HG03460 (cell line): Measurements from ENCODE around the gene NPTX2.

ENCODE experiments used
- ATAC-seq: cut with Tn5 transposase; IDR thresholded peaks from one replicate; pipeline ENCODE4 v1.9.1; 2021; ENCODE audit not compliant: unreplicated experiment

The NPTX2 gene

DNA sequence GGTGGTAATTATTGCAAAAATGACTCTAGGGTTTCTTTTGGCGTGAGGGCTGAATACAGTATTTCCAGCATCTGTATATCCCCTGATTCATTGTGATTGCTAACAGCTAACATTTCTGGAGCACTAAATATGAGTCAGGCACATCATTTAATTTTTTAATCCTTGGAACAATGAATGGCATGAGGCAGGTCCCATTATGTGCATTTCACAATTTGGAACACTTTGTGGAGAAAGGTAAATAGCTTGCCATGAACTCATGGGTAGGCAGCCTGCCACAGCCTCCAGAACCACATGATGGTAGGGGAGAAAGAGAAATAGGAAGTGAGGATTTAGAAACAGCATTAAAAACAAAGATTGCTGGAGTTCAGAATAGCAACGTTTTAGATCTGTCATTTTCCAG is 1.7 kb downstream of the NPTX2 start:
- ATAC-seq = no peak

DNA sequence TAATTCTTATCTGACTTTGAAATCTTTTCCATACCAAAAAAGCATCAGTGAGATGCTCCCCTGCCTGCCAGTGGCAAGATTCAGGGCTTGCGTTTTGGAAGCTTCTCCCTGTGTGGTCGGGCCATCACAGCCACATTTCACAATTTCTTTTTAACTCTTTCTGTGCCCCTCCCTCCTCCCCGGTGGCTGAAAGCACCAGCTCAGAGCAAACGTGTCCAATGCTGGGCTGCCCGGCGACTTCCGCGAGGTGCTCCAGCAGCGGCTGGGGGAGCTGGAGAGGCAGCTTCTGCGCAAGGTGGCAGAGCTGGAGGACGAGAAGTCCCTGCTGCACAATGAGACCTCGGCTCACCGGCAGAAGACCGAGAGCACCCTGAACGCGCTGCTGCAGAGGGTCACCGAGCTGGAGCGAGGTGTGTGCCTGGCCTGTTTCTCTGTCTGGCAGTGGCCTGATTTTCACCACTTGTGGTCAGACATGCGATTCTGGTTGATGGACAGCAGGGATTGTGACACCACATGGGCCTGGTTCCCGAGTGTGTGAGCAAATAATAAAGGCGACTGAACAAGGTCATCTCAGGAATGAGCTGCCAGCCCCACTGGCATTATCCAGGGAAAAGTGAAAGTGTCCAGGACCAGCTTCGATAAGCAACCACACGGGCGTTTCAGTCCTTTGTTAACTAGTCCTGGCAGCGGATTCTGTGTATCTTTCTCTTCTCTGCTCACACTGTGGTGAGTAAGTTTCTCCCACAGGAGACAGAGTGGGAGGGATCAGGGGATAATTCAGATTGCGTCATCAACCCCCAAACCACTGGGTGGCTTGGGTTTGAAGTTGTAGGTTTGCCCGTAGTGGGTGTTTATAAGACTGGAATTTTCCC is 2.6 kb downstream of the NPTX2 start:
- ATAC-seq = no peak

GRCh38 chr7:98621573-98622482 is 4.7 kb downstream of the NPTX2 start:
- no peak for ATAC-seq

DNA sequence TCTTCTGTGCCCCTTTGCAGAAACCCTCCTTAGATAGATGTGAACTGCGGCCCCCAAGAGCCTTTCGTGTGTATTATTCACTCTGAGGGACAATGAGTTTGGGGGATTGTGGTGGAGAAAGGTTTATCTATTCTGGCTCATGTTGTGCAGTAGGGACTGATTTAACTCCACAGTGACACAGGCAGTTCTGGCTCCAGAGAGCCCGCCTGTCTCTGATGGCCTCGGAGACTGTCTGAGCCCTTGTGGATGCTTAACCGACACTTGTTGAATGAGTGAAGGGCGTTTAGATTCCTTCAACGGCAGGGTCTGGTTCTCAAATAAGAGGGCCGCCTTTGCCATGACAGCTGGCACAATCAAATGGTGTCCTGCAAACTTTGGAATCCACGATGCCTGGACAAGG is 5.8 kb downstream of the NPTX2 start:
- ATAC-seq = no peak

GRCh38 chr7:98624846-98625420 is 7.8 kb downstream of the NPTX2 start:
- ATAC-seq = no peak

GRCh38 chr7:98626460-98627412 is 9.7 kb downstream of the NPTX2 start:
- ATAC-seq = no peak

DNA sequence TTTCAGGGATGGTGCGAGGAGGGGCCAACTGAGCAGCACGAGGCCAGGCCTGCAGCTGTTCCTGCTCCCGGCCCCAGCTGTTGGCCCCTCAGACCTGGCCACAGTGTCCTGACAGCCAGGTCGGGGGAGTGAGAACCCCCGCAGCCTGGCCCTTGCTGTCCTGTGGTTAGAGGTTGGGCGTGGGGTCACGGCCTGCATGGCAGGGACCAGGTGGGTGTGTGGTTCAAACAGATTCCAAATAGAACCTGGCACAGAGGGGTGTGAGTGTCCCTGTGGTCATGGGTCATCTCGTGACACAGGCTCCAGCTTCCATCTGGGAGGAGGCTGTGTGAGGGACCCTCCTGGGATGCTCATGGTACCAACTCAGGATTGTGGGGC is 10.3 kb downstream of the NPTX2 start:
- no peak for ATAC-seq

DNA sequence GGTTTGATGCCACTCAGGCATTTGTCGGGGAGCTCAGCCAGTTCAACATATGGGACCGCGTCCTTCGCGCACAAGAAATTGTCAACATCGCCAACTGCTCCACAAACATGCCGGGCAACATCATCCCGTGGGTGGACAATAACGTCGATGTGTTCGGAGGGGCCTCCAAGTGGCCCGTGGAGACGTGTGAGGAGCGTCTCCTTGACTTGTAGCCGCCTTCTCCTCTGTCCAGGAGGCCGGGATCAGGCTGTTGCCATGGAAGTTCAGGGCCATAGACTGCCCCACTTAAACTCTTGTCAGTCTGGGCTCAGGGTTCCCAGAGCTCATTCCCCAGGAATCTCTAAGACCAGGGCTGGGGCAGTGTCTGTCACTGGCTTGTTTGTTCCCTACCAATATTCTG is 11.3 kb downstream of the NPTX2 start:
- no peak for ATAC-seq

DNA sequence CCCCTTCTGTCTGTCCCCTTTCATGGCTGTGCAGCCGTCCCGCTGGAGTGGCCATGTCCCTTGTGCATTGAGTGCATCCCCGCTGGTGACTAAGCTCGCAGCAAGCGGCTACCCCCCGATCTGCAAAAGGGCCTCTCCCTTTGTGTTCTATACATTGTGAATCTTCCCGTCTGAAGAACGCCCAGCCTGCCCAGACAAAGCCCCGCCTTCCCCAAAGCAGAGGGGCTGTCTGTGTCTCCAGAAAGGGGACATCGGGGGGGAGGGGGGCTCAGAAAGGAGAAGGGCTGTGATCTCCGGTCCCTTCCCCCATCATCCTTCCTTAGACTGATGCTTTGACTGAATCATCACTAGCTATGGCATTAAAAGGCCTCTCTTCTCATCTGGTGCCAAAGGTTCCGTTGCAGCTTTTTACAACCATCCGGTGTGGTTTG is 11.9 kb downstream of the NPTX2 start:
- no peak for ATAC-seq

DNA sequence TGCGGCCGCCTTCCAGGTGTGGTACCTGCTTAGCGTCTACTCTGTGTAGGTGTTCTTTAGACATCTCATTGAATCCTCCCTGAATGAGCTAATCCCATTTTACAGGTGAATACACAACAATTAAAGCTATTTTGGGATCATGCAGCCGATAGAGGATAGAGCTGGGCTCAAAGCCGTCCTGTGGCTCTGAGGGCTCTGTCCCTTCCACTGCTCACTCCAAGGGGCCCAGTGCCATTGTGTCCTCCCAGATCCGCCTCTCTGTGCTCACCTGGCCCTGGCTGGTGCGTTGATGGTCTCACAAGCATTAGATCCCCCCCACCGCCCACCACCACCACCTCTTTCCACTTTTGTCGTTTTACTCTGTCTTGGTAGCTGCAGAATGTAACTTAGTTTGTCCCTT is 13.1 kb downstream of the NPTX2 start:
- ATAC-seq = no peak

DNA sequence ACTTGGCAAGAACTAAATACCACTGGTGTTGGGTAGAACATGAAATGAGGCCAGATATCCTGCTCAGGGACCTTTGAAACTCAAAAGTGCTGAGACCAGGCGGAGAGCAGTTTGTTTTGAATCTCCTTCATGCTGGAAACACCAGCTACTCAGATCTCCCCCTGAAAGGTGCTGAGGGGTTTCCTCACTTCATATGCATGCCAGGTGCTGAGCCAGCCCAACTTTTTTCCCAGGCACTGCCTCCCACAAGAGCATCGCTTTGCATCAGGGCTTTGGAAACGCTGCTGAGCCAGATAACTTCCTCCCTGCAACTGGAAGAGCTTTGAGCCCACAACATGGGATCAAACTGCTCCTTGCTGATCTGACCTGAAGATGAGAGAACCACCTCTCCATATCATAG is 13.7 kb downstream of the NPTX2 start:
- ATAC-seq = no peak

DNA sequence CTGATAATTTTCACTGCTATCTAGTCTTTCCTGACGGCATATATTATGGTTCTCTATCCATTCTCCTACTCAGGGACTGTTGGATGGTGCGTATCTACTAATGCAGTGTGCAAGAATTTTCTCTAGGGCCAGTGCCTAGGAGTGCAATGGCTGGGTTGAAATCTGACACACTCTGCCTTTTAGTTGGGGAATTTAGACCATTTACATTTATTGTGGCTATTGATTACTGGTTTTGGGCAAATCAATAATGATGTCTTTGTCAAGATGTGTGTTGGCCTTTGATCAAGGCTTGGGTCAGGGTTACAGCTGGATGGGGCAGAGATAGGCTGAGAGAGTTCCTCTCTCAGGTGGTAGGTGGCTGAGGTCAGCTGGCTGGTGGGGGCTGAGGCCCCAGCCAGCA is 21.8 kb downstream of the NPTX2 start:
- ATAC-seq = no peak

GRCh38 chr7:98640375-98640774 is 23.3 kb downstream of the NPTX2 start:
- ATAC-seq = no peak

- peak; percentile 74 for ATAC-seq
These were observed 24.8 kb downstream of the NPTX2 start for GRCh38 chr7:98641646-98642500.

DNA sequence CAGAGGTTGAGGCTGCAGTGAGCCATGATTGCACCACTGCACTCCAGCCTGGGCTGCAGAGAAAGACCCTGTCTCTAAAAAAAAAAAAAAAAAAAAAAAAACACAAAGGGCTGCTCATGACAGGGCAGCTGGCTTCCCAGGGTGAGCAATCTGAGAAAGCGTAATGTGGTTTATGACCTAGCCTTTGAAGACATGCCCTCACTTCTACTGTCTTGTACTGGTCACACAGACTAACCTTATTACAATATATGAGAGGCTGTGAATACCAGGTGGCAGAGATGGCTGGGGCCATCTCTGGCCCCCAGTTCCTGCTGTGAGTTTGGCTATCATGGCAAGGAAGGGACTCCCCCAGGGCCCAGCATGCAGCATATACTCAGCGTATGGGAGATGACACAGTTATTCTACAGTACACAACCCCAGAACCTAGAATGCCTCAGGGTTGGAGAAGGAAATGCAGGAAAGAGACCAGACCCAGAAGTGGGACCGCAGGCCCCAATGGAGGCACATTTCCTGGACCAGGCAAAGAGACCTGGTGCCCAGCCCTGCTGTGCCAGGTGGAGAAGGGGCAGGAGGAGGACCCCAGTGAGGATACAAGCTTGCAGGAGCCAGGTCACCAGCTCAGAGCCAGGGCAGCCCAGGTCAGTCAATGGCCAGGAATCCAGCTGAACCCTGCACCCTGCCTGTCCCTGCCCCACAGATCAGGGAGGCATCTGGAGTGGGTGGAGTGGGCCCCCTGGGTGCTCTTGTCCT is 26.3 kb downstream of the NPTX2 start:
- no peak for ATAC-seq

- ATAC-seq = no peak
These were observed 29.4 kb downstream of the NPTX2 start for GRCh38 chr7:98646465-98646864.

- ATAC-seq = no peak
These were observed 30.2 kb downstream of the NPTX2 start for GRCh38 chr7:98647326-98647725.

- ATAC-seq = no peak
These were observed 34.7 kb downstream of the NPTX2 start for GRCh38 chr7:98651760-98652159.
